GM18861 (cell line): ENCODE results near the gene DCAF5.
"Not testable (repeated sequence)": the region's sequence is repeated elsewhere in the genome, so short reads cannot be mapped to it uniquely, and the experiment has no call there.

Source experiments
- ATAC-seq: cut with Tn5 transposase; IDR thresholded peaks from one replicate; pipeline ENCODE4 v1.9.1; 2021; ENCODE audit not compliant: unreplicated experiment

Gene DCAF5

DNA sequence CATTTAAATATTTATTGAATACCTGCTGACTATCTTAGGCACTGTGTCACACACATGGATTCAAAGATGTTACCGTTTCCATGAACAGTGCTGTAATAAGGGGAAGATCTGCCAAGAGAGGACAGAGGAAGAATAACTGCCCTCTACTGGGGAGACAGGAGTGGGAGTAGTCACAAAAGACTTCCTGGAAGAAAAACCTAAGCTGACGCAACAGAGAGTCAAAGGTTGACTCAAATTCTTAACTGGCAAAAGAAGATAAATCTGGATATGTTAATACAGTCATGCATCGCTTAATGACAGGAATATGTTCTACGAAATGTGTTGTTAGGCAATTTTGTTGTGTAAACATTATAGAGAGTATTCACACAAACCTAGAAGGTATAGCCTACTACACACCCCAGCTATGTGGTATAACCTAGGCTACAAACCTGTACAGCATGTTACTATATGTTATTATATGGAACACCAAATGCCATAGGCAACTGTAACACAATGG is 51.5 kb downstream of the DCAF5 start:
- ATAC-seq, result no peak

DNA sequence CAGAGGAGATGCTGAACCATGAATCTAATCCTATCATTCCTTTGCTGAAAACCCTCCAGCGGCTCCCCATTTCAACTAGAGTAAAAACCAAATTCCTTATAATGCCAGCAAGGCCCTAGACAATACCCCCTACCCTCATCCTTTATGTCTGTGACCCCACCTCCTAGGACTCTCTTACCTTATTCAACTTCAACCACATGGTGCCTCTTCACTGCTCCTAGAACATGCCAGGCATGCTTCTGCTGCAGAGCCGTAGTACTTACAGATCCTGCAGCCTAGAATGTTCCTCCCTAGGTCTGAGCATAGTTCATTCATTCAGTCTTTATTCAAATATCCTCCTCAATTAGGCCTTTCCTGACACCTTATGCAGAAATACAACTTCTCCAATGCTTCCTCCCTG is 54.9 kb downstream of the DCAF5 start:
- ATAC-seq, result no peak

DNA sequence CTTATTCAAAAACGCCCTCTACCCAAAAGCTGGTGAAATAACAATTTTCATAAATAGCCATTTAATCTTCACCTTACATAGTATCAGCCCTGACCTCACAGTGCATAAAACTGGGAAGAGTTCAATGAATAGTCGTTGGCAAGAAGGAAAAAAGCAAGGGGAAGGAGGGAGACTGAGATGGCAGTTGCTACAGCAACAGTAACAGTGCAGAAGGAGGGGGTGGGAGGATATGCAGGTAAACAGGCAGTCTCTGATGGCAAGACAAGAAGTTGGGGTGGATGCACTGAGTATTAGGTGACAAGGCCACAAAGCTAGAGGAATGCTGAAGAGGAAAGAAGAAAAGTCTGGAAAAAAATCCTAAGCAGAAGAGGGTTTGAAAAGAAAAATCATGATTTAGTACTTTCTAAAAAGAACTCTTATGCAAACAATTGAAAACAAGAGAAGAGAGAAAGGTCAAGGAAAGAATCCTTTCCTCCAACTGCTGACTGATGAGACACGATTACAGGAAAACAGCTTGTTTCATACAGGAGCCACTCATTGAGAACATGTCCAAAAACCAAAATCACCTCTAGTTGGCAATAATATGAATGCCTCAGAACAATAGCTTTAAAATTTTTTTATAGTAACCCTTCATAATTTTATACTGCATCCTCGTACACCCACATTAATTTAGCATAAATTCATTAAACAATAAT is 56.0 kb downstream of the DCAF5 start:
- ATAC-seq, result no peak

DNA sequence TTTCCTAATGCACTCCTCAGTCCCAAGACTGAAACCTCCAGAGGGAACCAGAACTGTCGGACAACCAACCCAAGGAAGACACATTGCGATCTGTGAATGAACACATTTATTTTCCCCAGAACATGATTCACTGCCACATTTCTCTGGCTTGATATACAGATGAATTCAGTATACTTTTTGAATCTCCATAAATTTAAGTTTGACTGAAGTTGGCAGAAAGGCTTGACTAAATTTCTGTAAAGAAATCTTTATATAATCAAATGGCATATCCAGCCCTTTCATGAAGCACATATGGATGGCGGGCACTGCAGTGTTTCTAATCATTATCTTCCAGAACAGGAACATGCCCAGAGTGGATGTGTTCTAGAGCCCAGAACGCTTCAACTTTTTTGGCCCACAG is 56.7 kb downstream of the DCAF5 start:
- ATAC-seq, result no peak

DNA sequence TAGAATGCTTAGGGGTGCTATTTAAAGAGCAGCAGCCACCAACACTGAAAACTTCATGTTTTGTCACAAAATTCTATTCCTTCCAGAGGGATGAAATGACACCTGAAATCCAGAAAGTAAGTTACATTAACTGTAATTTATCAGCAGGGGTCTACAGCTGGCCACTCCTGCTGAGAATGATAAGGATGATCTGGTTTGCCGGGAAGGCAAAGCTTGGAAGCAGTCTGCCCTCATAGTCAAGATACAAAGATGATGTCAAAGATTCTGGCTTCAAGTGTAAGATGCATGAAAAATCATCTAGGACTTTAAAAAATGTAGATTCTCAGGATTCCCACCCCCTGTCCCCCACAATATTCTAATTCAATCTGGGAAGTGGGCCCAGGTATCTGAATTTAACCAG is 58.4 kb downstream of the DCAF5 start:
- no peak for ATAC-seq

DNA sequence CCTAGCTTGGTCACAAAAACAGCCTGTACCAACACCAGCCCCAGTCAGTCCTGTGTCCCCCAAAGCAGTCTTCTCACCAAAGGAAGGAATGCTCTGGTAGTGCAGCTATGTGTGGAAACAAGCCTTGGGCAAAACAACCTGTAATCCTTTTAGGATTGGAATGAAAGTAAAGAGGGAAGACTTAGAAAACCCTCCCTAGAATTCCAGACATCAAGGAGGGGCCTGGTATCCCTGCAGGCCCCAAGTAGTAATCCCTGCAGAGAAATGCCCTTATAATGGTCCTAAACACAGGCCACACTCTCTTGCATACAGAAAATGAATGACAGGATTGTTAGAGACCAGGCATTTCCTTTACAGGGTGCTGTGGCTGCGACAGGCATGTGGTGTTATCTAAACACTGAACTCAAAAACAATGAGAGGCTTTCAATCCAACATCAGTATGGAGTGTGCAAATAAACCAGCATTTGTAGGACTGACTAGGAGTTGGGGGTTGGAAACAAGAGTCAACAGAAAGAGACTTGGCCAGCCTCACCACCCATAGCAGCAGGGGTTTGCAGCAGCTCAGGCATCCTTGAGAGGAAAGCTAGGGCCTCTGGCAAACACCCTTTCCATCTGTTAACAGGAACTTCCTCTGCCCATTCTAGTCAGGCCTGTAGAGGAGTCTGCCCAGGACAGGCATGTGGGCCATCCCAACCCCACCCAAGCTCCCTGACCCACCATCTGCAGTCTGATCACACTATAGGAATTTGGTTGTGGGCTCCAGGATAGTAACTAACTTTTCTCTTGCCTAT is 59.1 kb downstream of the DCAF5 start:
- no peak for ATAC-seq

DNA sequence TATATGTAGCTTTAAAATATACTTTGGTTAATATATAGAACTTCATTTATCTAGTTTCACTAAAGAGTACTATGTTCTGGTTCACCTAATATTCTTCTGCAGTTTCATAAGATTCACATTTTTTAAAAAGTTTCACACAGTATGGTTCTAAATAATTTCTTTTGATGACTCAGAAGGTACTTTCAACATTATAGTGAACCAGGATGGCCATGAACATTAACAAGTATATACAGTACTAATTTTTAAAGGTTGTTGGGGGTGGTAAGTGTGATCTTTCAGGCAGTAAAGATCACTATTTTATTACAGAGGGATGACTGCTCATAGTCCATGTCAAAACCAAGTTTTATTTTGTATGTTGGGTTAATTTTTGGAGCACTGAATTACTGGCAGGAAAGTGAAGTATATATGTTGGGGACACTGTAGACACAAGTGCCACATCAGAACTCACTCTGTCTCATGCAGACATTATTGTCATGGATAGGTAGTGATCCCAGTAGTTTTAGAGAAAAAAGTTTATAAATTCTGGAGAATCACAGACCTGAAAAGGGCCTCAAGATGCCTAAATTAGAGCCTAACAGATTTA is 60.0 kb downstream of the DCAF5 start:
- no peak for ATAC-seq

DNA sequence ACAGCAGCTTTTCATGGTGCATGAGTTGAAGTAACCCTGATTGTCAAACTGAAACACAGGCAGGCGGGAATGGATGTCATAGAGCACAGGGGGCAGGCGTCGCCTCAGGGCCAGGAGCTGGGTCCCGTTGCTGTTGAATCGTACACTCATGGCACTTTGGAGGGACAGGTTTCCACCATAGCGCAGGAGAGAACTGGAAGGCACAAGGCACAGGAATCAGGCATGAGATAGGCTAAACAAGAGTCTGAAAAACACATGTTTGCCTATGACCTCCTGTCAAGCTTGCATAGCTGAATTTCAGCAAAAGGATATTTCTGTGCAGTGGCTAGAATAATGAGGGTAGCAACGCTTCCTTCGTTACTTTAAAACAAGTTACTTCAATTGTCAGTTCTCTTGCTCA is 61.2 kb downstream of the DCAF5 start:
- ATAC-seq, result no peak

DNA sequence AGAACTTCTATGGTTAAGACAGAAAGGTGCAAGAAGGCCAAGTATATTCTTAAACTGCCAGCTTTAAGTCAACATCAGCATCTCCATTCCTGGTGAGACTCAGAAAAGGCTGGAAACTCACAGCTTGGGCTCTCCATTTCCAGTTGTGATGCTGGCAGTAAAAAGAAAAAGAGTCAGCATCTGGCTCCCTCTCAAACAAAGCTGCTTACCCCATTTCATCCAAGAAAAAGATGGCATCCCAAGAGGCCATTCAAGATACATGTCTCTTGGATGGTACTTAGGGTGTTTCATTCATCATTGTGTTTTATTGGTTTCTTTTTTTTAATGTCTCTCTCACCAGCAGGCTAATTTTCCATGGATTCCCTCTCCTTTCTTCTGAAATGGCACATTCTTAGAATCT is 61.9 kb downstream of the DCAF5 start:
- ATAC-seq, result no peak

DNA sequence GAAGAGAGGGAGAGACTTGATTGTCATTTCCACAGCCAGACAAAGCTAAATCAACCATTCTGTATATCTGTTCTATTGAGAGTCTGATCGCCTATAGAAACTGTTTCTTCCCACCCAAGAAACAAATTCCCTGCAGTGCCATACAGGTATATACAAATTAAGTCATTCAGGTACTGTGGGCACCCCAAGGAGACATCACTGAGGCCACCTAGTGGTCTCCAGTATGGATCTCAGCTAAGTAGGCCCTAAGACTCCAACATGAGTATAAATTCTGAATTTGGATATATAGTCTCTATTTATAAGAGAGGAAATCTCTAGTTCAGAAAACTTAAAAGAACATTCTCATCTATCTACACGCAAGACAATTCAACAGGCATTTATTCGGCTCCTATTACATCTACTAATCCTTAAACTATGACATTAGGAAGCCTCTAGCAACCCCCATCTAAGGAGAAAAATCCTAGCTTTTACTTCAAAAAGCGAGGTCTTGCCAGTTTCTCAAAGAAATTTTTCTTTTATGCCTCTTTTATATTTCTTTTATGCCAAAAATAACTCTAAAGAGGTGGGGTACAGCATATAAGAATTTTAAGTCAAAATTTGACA is 62.6 kb downstream of the DCAF5 start:
- no peak for ATAC-seq

DNA sequence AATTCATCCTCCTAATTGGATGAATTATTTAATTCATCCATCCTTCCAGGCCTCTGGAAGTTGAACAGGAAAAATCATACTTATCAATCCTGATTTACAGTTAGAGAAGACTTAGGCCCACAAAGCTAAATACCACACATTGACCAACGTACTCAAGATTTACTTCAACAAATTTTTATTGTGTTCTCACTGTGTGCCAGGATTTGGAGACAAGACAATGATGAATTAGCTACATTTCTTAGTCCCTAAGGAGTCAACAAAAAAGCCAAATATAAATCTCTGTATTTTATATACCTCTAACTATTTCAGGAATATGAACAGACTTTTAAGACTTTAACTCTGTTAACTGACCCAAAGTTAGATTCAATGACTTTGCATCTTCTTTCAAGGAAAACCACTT is 63.9 kb downstream of the DCAF5 start:
- no peak for ATAC-seq

DNA sequence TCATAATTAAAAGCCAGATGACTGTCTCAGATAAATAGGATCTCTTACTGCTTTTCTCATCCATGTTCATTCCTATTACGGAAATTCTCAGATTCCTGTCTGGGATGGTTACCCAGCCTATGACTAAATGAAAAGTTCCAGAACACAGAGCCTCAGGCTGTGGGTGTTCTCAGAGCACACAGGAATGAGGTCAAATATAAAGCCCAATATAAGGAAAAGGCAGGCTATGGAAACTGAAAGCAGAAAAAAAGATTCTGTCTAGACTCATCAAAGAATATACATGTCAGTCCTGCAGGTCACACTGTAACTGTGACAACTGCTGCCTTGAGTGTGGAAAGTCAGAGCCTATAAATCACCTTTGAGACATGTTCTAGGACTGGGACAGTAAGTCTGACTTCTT is 64.3 kb downstream of the DCAF5 start:
- ATAC-seq, result no peak

DNA sequence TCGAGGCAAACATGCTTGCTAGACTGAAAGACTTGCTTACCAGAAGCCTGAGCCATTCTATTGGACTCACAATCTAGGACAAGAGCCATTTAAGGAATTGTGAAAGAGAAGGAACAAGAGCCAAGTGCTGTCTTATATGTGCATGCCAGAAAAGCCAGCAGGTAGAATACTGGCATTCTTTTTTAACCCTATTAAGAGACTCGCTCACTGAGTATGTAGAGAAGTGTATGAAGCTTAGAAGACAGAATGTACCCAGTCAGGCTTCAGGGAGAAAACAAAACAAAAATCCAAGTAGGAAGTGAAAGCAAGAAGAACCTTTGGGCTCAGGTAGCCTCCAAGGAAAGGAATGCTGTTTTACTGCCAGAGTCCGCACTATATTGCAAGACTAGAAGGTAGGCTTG is 65.9 kb downstream of the DCAF5 start:
- no peak for ATAC-seq

DNA sequence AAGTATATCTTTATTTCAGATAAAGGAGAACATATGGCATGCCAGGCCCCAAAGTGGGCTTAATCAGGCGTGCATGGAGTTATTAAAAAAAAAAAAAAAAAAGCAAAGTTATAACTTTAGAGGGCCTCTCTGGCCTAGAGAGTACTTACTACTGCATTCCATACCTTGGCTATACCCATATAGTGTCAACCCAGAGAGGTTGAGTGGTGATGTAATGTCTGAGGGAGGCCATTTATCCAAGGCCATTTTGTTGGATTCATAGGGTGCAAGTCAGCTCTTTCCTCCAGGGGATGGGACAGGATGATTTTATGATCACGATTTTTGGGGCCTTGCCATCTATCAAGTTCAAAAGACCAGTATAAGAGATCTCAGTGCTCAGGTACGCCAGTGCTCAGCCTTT is 66.4 kb downstream of the DCAF5 start:
- no peak for ATAC-seq

DNA sequence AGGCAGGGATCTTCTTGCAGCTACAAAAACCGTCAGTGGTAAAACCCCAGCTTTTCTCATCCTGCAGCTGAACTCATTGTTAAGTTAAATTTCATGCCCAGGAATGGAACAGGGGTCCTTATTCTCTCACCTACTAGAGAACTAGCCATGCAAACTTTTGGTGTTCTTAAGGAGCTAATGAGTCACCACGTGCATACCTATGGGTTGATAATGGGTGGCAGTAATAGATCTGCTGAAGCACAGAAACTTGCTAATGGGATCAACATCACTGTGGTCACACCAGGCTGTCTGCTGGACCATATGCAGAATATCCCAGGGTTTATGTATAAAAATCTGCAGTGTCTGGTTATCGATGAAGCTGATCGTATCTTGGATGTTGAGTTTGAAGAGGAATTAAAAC is 68.9 kb downstream of the DCAF5 start:
- no peak for ATAC-seq

DNA sequence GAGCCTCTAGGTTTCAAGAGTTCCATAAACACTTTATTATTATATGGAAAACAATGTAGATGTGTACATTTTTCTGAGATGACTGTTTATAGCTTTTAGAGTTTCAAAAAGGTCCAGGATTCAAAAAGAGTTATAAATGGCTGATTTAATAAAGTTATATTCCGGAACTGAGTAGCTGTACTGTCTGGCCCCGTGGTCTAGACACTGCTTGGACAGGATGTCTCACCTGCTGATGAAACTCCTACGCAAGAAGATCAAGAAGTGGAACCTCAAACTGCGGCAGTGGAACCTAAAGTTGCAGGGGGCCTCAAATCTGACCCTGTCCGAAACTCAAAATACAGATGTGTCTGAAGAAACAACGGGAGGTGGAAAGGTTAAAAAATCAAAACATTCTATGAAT is 69.7 kb downstream of the DCAF5 start:
- no peak for ATAC-seq

DNA sequence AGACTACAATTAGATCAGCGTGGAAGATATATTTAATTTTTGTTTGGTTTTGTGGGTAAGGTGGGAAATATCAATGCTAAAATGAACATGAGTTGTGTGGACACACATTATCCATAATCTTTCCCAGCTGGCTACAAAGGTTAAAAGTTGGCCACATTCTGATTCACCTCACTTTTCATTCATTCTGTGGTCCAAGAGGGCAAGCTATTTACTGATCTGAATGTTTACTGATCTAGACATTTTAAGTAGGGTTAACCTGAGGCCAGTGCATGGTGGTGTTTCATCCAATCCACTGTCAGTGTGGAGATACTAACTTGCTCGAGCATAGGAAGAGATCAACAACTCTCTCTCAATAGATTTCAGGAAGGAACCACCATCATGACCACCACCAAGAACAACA is 71.6 kb downstream of the DCAF5 start:
- ATAC-seq, result no peak

DNA sequence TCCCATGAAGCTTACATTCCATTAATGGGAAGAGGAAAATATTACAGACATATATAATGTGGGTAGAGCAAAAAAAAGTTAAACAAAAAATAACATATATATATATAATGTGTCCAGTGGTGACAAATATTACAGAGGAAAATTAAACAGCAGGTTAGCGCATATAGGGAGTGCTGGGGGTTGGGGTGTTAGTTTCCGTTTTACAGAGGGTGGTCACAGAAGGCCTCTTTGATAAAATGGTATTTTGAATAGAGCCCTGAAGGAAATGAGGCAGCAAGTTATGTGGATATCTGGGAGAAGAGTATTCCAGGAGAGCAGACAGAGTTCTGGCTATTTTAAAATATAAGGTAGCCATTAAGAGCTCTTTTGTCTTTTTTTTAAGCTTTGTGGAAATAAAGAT is 73.2 kb downstream of the DCAF5 start:
- ATAC-seq, result no peak

DNA sequence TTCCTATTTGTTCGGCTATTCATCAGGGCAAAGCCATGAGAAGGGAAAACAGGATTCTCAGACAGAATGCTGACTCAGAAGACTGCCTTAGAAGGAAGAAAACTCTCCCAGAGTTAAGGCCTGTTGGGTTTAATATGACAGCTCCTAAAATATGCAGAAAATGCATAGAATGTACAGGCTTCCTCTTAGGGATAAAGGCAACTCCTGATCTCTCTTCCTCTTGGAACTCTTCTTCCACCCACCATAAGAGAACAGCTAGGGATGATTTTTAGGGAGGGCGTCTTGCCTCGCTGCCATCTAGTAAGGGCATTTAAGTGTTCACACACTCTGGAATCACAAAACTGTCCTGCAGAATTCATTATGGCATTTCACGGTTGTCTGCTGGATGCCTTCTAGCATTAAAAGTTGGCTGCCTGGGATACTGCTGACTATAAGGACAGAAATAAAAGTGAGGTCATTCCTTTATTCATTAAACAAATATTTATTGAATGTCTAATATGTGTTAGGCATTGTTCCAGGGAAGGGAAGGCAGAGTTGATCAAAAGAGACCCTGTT is 73.7 kb downstream of the DCAF5 start:
- ATAC-seq, result no peak

DNA sequence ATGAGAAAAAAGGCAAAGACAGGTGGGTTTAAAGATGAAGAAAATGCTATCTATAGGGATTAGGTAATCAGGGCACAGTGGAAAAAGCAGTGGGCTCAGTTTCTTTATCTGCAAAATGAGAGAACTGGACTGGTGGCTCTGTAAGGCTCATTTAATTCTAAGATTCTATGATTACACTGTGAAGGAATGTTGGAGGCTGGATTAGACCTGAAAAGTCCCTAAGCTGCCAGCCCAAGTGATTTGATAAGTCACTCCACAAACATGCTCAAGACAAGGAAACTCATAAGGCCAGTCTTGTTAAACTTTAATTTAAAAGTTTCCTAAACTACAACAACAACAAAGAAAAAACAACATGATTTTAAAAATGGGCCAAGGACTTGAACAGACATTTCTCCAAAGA is 75.1 kb downstream of the DCAF5 start:
- ATAC-seq, result no peak

DNA sequence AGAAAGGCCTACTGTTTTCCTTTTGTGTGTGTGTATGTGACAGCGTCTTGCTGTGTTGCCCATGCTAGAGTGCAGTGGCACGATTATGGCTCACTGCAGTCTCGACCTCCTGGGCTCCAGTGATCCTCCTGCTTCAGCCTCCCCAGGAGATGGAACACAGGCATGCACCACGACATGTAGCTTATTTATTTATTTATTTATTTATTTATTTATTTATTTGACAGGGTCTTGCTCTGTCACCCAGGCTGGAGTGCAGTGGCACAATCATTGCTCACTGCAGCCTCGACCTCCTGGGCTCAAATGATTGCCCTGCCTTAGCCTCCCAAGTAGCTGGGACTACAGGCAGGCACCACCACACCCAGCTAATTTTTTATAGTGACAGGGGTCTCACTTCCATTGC is 75.7 kb downstream of the DCAF5 start:
- not testable (repeated sequence) for ATAC-seq

DNA sequence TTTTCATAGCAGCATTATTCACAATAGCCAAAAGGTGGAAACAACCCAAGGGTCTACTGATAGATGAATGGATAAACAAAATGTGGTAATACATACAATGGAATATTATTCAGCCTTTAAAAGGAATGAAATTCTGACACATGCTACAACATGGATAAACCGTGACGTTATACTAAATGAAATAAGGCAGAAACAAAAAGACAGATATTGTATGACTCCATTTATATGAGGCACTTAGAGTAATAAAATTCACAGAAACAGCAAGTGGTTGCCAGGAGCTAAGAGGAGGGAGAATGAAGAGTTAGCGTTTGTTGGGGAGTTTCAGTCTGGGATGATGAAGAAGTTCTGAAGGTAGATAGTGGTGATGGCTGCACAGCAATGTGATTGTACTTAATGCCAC is 76.6 kb downstream of the DCAF5 start:
- ATAC-seq, result no peak
